GM21619 (cell line): ENCODE results near the gene PTGER3.
"Not testable (repeated sequence)": the region's sequence is repeated elsewhere in the genome, so short reads cannot be mapped to it uniquely, and the experiment has no call there.

Experiments
- ATAC-seq: cut with Tn5 transposase; IDR thresholded peaks from one replicate; pipeline ENCODE4 v1.9.1; 2021; ENCODE audit not compliant: unreplicated experiment

PTGER3 gene

GRCh38 chr1:70961374-70961975 lies 86.1 kb downstream of the PTGER3 start:
- ATAC-seq: no peak

- ATAC-seq: no peak
Measured at GRCh38 chr1:70948396-70949017, 99.1 kb downstream of the PTGER3 start.

- ATAC-seq: no peak
Measured at GRCh38 chr1:70947835-70948234, 99.8 kb downstream of the PTGER3 start.

GRCh38 chr1:70945676-70946075 lies 101.9 kb downstream of the PTGER3 start:
- ATAC-seq: no peak

GRCh38 chr1:70945251-70945650 lies 102.4 kb downstream of the PTGER3 start:
- ATAC-seq: no peak

GRCh38 chr1:70941563-70941962 lies 106.1 kb downstream of the PTGER3 start:
- ATAC-seq: no peak

GRCh38 chr1:70940398-70940797 lies 107.2 kb downstream of the PTGER3 start:
- not testable (repeated sequence) for ATAC-seq

- no peak for ATAC-seq
Measured at GRCh38 chr1:70934194-70934961, 113.2 kb downstream of the PTGER3 start.

GRCh38 chr1:70930062-70930461 lies 117.6 kb downstream of the PTGER3 start:
- no peak for ATAC-seq

GRCh38 chr1:70922196-70922595 lies 125.4 kb downstream of the PTGER3 start:
- no peak for ATAC-seq
